HS-27A (cell line): ENCODE data around the gene KCNMB2.
"Not testable (repeated sequence)": the region's sequence is repeated elsewhere in the genome, so short reads cannot be mapped to it uniquely, and the experiment has no call there.

Source experiments
- DNase-seq: peaks from one replicate; pipeline ENCODE4 v3.0.0-alpha.2; 2012; ENCODE audit warnings: low read depth, missing footprints

The KCNMB2 gene

DNA sequence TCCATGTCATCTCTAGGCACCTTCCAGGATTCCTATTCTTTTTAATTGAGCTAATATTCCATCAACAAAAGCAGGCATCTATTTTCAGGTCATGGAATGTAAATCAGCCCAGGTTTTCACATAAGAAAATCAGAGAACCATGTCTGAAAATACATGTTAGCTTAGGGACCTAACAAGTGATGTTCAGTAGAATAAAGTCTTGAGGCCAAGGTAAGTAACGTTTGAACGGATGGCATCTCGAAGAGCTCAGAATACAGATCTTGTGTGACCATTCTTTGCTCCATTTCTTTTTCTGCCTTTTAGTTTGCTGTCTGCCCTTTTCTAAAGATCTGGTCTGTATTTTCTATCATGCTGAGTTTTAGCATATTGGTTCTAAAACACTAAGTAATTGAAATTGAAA is 16.5 kb upstream of the KCNMB2 start:
- no peak for DNase-seq

DNA sequence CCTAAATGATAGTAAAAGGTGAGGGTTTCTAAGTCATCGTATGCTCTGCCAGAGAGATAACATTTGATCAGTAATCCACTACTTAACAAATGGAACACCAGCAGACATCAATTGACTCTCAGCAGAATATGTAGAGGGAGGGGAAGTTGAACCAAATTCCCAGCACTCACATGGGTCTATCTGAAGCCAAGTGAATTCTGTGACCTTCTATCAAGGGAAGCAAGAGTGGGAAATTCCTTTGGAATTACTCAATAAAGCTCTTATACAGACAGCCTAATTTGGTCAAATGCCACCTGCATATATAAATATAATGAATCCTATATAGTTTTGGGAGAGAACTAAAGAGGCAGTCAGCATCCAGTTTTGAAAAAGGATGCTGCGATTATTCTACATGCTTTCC is 15.8 kb upstream of the KCNMB2 start:
- DNase-seq, result no peak

DNA sequence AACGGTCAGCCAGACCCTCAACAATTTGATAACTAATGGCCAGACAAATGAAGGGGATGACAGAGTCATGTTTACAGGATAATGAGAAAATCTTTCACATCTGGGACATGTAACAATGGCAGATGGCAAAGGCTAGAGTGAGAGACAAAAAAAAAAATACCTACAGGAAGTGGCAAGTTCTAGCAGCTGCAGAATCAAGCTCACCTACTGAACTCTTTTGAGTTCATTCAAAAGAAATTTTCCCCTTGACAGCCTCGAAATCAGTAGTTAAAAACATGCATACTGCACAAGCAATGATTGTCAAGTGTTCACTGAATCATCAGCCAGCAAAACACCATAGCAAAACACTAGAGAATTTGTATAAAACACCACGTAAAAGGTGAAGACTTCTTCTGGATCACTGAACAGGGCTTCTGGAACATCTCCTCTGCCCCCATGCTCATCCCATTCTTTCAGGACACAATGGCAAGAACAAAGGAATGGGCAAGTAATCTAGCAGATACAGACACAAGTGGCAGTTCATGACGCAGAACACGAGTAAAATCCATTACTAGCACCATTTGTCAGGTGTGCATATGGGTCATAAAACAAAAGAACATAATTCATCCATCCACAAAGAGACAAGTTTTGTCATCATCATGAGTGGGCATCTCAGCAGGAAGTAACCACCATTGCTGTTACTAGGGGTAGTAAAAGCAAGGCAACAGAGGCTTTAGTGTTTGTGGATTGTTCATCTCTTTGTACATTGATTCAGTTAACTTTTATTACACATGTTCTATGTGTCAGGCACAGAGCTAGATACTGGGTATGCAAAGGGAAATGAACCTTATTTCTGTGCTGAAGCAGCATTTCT is 13.8 kb upstream of the KCNMB2 start:
- DNase-seq, result no peak

DNA sequence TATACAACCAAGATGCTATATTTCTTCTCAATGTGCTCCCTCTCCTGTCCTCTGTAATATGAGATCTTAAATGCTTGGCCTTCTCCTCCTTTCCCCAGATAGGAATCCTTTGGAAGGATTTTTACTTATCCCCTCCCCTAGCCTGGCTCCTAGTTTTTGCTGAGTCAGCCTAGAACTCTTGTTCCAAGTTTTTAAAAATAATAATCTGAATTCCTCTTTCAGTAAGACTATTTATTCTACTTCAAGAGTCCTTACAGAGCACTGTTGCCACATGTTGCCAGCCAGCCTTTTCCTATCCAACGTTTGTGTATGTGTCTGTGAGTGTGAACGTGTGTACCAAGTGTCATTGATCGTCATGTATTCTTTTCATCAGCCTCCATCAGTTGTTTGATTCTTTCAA is 11.0 kb upstream of the KCNMB2 start:
- no peak for DNase-seq

DNA sequence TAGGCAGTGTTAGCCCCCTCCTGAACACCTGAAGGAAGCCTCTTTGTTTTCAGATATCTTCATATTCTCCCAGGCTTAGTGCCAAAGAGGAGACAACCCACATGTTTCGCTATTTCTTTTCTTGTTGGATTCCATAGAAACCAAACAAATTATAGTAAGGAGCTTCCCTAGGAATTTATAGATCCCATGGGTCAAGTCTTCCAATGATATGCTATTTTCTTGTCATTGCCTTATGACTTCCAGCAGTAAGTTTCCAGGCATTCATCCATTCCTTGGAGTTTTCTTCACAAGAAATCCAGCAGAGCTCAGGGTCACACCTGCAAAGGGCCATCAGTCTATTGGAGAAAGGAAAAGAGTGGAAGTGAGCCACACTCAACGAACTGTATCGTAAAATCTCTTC is 9.9 kb upstream of the KCNMB2 start:
- DNase-seq, result no peak

DNA sequence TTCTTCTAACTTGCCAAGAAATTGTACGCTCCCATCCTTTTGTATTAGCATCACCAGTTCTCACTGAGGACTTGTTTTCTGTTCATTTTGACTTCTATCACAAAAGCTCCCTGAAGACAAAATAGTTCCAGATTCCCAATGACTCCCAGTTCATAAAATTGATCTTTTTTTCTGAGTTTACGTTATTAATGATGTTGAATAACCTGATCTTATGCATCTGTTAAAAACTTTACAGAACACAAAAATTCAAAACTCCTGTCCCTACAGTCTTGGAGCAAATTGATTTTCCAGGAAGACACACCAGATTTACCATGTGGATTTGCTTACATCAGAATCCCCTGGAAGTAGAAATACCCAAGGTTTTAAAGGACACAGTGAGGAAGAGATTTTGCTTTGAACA is 8.3 kb upstream of the KCNMB2 start:
- DNase-seq, result no peak

DNA sequence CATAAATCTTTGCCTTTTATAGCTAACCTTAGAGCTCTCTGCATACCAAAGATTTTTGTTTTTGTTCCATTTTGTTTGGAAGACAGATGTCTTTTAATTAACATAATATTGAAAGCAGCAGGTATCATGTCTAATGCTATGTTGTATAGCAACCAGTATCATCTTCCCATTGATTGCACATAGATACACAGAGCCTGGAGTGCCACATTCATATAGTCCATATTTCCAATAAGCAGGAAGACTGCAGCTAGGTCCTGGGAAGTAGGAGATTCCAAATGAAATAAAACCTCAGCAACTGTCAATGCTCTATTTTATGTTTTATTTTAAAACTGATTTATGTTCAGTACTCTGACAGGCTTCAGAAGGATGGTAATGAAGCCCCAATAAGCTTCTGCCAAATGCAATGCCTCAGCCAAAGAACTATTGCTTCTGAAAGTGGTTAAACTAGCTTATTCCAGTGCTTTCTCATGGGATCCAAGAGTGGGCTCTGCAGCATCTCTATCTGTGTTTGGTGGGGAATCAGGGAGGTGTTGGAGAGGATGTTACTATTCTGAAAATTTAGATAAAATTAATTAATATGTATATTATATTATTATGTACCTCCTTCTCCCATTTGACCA is 6.5 kb upstream of the KCNMB2 start:
- no peak for DNase-seq

DNA sequence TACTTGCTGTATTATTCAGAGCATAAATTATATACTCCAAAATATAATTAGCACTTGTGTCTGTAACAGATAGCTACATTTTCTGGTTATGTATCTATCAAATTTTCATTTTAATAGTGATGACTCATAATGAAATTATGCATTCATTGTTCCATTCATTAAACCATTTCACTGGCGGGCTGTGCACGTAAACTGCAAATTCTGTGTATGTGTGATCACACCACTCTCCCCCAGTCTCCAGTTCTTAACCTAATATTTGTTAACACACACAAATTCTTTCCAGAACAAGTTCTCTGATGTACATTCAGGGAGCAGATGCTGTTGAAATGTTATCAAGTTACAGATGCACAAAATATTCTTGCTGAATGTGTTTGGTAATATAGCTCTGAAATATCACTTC is 3.8 kb upstream of the KCNMB2 start:
- no peak for DNase-seq

DNA sequence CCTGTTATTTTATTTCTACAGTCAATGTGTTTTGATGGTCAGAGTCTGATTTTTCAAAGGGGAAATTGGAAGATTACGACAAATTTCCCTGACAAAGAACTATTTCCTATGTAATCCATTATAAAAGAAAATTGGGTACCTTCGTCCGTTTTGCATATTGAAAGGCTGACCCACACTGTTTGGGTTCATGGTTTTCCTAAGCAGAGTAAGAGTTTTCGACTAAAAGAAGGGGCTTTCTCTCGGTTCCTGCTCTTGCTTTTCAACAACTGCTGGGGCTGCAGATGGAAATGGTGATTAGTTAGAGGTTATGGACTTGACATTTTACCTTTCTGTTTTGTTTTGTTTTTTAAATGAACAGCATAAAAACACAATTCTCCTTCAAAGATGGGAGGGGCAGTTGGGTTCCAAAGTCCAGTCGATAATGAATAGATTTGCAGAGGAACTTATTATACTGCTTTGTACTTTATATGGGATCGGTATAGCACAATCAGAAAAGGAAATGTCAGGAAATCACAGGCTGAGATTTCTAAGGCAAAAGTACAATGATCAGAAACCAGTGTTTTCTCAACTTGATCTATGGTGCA is 978 bp downstream of the KCNMB2 start:
- DNase-seq, result no peak

DNA sequence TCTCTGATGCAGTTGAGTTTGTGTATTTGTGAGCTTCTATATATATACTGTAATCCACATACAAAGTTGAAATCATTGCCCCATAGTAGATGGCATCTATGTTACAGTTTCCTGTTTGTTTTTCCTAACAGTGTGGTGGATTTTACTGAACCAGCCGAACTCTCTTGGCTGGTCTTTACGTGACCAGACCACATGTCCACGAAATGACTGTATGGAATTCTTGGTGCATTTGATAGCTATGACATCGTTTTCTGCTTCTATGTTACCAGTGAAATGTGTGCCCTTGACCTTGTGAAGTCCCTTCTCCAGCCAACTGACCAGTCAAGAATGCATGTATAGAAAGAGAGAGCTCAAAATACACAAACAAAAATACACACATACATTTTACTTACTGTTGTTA is 1.8 kb downstream of the KCNMB2 start:
- DNase-seq, result no peak

DNA sequence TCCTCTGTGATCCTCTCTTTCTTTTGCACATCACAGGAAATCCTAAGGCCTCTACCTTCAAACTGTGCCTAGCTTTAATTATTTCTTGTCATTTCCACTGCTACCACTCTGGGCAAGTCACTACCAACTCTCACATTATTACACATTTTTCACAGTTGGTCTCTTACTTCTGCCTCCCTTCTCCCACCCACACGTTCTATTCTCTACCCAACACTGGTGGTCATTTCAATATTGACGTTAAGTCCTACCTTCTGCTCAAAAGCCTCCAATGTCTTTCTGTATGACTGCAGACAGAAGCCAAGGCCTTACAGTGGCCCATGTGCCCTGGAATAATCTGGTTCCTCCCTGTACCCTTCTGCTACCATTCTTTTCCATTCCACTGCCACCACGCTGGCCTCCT is 3.9 kb downstream of the KCNMB2 start:
- no peak for DNase-seq

DNA sequence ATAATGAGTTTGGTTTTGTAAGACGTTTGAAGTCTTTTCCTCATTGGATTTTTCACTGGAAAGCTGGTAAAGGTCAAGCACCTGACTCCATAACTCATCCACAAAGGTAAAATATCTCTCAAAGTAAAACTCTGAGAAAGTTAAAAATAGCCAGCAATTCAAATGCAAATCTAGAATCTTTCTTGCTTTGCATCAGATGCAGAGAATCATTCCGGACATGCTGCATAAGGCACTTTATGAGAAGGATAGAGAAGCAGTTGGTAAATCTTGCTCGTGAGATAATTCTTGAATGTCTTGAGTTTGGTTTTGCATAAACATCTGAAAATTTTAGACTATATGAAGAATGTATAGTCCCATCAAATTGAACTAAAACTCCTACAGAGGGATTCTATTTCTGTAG is 9.1 kb downstream of the KCNMB2 start:
- no peak for DNase-seq

DNA sequence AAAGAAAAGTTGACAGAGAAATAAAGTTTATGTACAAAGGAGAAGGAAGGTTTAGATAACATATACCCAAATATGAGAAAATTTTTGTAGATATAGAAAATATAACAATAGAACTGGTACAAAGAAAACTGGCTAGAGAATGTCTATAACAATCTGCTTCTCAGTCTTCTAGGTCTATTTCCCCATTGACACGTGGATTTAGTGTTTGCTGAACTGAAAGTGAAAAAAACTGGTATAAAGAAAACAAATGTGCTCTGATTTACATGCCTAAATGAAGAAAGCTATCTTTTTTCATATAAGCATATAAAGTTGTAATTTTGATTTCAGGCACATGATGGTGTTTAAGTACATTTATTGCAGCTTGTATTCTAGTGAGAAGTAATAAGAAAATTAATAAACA is 9.8 kb downstream of the KCNMB2 start:
- no peak for DNase-seq

DNA sequence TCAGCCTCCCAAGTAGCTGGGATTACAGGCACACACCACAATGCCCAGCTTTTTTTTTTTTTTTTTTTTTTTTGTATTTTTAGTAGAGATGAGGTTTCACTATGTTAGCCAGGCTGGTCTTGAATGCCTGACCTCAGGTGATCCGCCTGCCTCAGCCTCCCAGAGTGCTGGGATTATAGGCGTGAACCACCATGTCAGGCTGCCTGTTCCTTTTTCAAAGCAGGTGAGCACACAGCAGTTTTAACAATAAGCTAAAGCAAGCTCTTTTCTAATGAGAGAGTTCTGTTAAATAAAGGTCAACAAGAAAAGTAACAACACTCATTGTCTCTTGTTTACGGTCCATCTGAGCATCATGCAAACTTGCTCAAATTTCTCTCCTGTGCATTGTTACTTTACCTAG is 13.2 kb downstream of the KCNMB2 start:
- not testable (repeated sequence) for DNase-seq

DNA sequence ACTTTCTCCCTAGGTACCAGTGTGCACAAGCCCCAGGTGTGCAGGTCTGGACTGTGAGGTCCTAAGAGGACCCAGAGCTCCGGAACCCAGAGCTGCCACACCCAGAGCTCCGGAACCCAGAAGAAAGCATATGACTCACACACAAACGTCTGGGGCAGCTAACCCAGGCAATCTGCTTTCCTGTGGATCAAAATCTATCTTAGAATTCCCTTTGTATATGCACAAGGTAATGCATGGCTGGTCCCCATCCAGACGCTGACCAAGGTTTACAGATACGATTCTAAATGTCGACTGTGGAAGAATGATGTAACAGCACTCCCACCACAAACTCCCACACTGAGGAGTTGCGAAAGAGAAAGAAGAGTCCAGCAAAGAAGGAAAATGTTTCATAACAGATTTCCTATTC is 15.7 kb downstream of the KCNMB2 start:
- DNase-seq, result no peak

DNA sequence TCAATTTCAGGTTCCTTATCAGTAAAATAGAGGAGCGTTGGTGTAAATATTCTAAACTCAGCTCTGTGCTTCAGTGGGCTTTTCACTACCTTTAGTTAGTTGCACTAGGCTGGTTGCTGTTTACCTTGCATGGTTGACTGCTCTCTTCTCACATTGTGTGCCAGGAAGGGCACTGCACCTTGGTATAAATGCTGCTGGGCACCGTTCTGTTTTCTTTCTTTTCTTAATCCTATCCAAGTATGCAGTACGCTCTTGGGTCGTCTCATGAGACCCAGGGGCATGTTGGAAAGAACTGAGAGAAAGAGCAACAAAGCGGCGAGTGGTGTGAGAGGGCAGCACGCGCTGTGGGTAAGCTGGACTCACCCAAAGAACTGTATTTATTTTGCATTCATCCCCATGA is 22.4 kb downstream of the KCNMB2 start:
- DNase-seq, result no peak

DNA sequence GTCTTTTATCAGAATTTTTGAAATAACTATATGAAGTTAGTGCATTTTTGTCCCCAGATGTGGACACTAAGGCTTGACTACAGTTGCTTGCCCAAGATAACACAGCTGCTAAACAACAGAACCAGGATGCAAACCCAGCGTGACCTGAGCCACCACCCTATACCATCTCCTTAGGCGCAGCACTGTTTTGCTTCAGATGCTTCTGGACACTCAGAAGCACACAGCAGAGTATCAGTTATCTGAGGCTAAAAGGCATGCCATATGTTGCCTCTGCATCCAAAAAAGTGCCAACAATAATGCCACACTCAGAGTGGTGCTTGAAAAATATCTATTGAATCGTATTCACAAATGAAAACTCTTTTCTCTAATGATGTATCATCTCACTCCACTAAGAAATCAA is 24.5 kb downstream of the KCNMB2 start:
- DNase-seq, result no peak

DNA sequence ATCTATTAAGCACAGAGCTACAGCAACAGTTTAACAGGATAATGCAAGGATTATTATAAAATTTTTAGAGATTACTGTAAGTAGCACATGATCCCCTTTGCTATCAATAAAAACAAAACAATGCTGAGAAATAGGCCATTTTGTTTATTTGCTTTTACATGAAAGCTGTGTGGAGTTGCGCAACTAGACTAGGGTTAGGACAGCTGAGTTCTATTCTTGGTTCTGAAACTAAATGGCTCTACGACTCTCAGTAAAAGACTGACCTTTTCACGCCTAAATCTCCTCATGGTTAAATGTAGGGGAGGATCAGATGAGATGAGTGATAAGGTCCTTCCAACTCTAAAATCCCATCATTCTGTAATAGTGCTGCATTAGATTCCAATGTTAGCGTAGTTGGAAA is 25.0 kb downstream of the KCNMB2 start:
- DNase-seq, result no peak

DNA sequence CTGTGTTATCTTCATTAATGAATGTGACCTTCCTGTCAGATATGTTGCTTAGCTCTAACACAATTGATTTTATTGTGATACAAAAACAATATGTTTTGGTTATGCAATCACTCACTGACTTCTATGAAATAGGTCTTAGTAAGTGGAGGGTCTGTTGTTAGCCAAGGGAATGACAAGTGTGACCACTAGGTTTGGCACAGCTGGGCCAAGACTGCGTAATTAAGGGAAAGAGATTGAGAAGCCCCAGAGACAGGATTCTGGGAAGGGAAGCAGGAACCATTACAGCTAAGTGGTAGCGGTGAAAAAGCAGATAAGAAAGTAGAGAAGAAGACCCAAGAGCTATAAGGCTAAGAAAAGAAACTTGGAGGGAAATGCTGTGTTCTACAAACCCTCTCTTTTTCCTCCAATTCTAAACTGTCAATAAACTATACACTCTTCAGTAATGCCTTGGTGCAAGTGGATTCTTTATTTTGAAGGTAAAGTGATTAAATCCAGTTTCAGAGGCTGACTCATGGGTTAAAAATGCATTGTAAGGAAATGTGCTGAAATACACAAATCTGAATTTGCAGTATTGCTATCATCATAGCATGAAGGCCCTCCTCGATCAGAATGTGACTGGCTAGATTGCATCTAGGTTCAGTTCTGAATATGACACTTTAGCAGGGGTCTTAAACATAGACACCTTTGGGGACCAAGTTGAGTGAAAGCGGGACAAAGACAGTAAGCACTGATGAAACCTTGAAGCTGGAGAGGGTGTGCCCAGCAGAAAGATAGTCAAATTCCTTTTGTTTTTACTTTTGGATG is 26.1 kb downstream of the KCNMB2 start:
- DNase-seq, result peak; percentile 11

DNA sequence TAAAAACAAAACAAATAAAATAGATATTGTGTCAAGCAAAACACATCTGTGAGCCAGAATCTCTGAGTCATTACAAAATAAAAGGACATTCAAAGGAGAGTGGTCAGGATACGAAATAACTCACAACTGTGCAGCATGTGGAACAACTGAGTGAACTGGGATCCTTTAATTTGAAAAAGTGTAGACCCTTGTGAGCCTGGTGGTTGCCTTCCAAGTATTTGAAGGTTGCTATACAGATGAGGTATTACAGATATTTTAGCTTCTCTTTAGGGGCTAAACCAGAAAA is 26.7 kb downstream of the KCNMB2 start:
- peak; percentile 7 for DNase-seq

DNA sequence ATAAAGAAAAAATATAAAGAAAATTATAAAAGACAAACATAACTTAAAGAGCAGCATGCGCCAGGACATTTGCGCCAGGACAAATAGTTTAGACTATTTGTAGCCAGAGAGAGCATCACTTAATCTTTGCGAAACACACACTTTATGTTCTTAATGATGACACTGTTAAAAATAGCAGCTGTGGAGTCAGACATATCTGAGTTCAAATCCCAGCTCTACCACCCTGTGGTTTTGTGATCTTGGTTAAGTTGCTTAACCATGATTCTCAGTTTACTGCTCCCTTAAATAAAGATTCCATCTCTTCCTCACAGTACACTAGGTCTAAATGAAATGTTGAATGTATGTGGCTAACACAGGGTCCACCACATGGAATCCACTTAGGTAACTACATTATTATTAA is 31.4 kb downstream of the KCNMB2 start:
- DNase-seq, result no peak

DNA sequence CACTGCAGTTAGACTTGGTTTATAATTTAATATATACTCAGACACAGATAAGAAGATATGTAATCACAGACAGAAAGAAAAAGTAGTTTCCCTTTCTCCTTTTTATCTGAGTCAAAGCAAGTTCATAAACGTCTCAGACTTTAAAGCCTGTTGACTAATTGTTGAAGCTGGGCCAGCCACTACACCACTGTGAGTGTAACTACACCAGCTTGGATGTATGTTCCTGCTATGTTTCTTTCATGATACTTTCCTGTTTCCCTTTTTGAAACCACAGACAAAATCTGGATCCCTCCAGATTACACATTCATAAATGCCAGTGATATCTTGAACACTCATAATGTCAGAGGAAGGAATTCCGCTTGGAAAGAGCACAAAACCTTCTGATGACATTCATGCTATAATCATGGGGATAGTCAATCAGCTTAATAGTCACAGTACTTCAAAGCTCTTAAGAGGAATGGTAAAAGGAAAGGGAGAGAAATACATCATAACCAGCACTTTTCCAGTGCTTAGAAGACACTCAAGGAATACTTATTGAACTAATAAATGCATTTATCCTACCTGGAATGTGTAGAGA is 32.0 kb downstream of the KCNMB2 start:
- DNase-seq, result no peak

DNA sequence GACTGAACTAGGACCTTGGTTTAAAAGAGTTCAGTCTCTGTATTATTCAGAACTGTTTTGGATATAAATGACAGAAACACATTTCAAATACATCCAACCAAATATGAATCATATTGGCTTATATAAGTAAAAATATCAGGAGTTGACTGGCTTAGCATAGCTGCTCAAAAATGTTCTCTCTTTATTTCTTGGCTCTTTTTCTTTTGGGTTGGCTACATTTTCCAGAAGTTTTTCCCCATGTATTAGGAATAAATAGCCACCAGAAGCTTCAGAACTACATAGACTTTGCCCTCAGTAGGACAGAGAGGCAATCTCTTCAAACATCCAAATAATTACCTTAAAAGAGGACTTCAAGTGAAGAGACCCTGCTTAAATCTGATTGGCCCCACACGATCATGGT is 32.7 kb downstream of the KCNMB2 start:
- no peak for DNase-seq
